Sigmoid colon (tissue), 4 donors: ENCODE measurements around the gene CTNNBL1.

Experiments used
- POLR2A ChIP-seq, 2 donors: fragments of 450-650 bp; IDR thresholded peaks; one replicate each; pipeline ENCODE4 v1.6.1; 2016; ENCODE audit warnings: antibody characterized with exemption in 2 of 2, mild to moderate bottlenecking in 2 of 2, moderate library complexity in 2 of 2
- POLR2AphosphoS5 ChIP-seq, 4 donors: sonication (generic); formaldehyde crosslinking; IDR thresholded peaks; one replicate each; pipeline ENCODE4 v1.6.1; 2017; ENCODE audit warnings: antibody characterized with exemption in 4 of 4
- TF ChIP-seq, protein P1 (sequence below), 4 experiments: fragments of 450-650 bp in 3 of 4; fragments of 200-600 bp in 1 of 4; IDR thresholded peaks; one replicate each; pipeline ENCODE4 v1.5.1; 2016 to 2019; ENCODE audit warnings: antibody characterized with exemption in 4 of 4, mild to moderate bottlenecking in 3 of 4, moderate library complexity in 2 of 4

DNA sequence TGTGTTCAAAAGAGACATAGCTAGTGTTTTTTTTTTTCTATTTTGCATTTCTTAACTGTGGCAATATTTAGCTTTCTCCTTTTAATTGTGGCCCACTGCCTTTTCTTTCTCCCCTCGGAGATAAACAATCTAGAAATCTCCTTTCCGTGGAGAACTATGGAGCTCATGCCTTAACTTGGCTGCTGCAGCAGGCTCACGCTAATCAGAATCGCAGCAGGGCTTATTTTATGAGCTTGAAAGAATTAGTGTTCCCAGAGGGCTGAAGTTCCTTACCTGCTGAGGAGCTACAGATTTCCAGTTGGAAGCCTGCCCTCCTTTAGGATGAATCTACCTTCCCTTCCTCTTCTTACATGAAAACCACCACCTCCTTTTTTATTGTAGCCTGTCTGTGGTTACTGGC is 35.6 kb downstream of the CTNNBL1 start:
- no peak for TF ChIP-seq POLR2A (IDR thresholded peaks at IDR 0.05)
- no peak for TF ChIP-seq POLR2AphosphoS5 (IDR thresholded peaks at IDR 0.05)
- TF ChIP-seq, protein P1, sequence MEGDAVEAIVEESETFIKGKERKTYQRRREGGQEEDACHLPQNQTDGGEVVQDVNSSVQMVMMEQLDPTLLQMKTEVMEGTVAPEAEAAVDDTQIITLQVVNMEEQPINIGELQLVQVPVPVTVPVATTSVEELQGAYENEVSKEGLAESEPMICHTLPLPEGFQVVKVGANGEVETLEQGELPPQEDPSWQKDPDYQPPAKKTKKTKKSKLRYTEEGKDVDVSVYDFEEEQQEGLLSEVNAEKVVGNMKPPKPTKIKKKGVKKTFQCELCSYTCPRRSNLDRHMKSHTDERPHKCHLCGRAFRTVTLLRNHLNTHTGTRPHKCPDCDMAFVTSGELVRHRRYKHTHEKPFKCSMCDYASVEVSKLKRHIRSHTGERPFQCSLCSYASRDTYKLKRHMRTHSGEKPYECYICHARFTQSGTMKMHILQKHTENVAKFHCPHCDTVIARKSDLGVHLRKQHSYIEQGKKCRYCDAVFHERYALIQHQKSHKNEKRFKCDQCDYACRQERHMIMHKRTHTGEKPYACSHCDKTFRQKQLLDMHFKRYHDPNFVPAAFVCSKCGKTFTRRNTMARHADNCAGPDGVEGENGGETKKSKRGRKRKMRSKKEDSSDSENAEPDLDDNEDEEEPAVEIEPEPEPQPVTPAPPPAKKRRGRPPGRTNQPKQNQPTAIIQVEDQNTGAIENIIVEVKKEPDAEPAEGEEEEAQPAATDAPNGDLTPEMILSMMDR (IDR thresholded peaks at IDR 0.05): no peak
